Body of pancreas (tissue), 4 donors: ENCODE results near the gene EOLA1. TPM values are rescaled to one million over a fixed set of nuclear protein-coding genes. Genes with fewer than 3 reads are reported as not detected.

Experiments used
- ATAC-seq: fragments of 150-250 bp; one replicate; pipeline ENCODE4 v1.9.1; 2016
- DNase-seq, 4 donors: peaks; one replicate each; pipeline ENCODE4 v3.0.0-alpha.2; 2019
- H3K27ac ChIP-seq, 4 donors: fragments of 200-600 bp; sonication (generic); 1 replicate in 3 of 4; 2 replicates in 1 of 4; pipeline versions ENCODE4 v1.5.1 to v1.6.1; 2016 to 2019; ENCODE audit warnings: mild to moderate bottlenecking in 1 of 4, mixed read lengths in 1 of 4, moderate library complexity in 1 of 4
- H3K27me3 ChIP-seq, 2 donors: fragments of 200-600 bp; sonication (generic); one replicate each; pipeline ENCODE4 v1.6.0; 2016; ENCODE audit warnings: mild to moderate bottlenecking in 1 of 2
- H3K36me3 ChIP-seq, 2 donors: fragments of 200-600 bp; sonication (generic); replicated peaks in 1 of 2; 2 replicates each; pipeline ENCODE4 v1.5.1; 2016; ENCODE audit warnings: low read depth in 2 of 2; ENCODE audit not compliant: insufficient read depth in 1 of 2
- H3K4me1 ChIP-seq: fragments of 200-600 bp; sonication (generic); one replicate; pipeline ENCODE4 v1.6.0; 2016
- H3K4me3 ChIP-seq, 2 donors: fragments of 200-600 bp; sonication (generic); 1 replicate in 1 of 2; 2 replicates in 1 of 2; pipeline ENCODE4 v1.5.1; 2016 to 2019
- H3K9me3 ChIP-seq, 3 donors: fragments of 200-600 bp; sonication (generic); 1 replicate in 2 of 3; 2 replicates in 1 of 3; pipeline ENCODE4 v1.5.1; 2016
- CTCF ChIP-seq, 7 experiments: fragments of 450-650 bp in 4 of 7; fragments of 200-600 bp in 3 of 7; sonication (generic) in 3 of 7; IDR thresholded peaks; one replicate each; pipeline ENCODE4 v1.5.1; 2016 to 2019; ENCODE audit warnings: antibody characterized with exemption in 7 of 7
- POLR2A ChIP-seq, 3 donors: fragments of 450-650 bp; IDR thresholded peaks; one replicate each; pipeline ENCODE4 v1.6.1; 2016; ENCODE audit warnings: antibody characterized with exemption in 3 of 3, mild to moderate bottlenecking in 2 of 3
- WGBS, 2 donors: methylation state at CpG; one replicate each; pipeline ENCODE4 v1.1.5; 2017; 5-methylcytosine and 5-hydroxymethylcytosine counted together
- intact Hi-C: fragments of 100-400 bp; cut with DNase I; formaldehyde crosslinking; loops from one replicate; pipeline ENCODE4 v1.15.1; 2023
- total RNA-seq, 2 donors: library from RNA; depleted of rRNA; stranded (reverse); fragments of >200 nt; gene quantifications; one replicate each; pipeline ENCODE4 v1.1.0, GENCODE V29; 2016

EOLA1 gene
- total RNA-seq, 2 donors from 2014 or later, result 7.8 to 8.2 TPM

GRCh38 chrX:149504226-149504914 is 36.4 kb upstream of the EOLA1 start:
- intact Hi-C loops, result no loop called here
- Histone ChIP-seq H3K4me1 (peaks cover 13% of the 10 kb centered on the region), H3K36me3 (no peaks in the 10 kb centered on the region), H3K27ac (peak overlapping the region in 3 of 4 donors; percentile 73 to 88 (median 77)), H3K4me3 (no peak overlapping the region), H3K9me3 (no peaks in the 10 kb centered on the region), H3K27me3 (no peaks in the 10 kb centered on the region)
- ATAC-seq (no peak), DNase-seq (peak in 3 of 4 donors; percentile 15 to 19 (median 17))
- TF ChIP-seq POLR2A (IDR thresholded peaks at IDR 0.05) (no peak), CTCF (IDR thresholded peaks at IDR 0.05) (no peak)
- WGBS, 2 donors, result 27 to 43% methylated on average over 7 to 8 of the region's 10 CpGs

- WGBS, 2 donors, result 0% methylated on average over 17 to 53 of the region's 54 CpGs
- no peaks in the 10 kb centered on the region for H3K36me3 ChIP-seq
- DNase-seq (peak; percentile 86 to 92 (median 90)), ATAC-seq (peak; percentile 98)
- H3K9me3 ChIP-seq, result no peaks in the 10 kb centered on the region
- no peaks in the 10 kb centered on the region for H3K27me3 ChIP-seq
- H3K27ac ChIP-seq, result peak within 1 kb of the TSS in 3 of 4 donors; percentile 73 to 88 (median 77)
- peak within 1 kb of the TSS in 1 of 2 donors; percentile 56 for H3K4me3 ChIP-seq
- intact Hi-C loops, result no loop called here
- TF ChIP-seq CTCF (IDR thresholded peaks at IDR 0.05) (no peak), POLR2A (IDR thresholded peaks at IDR 0.05) (peak; percentile 91 to 95 (median 95))
- peaks cover 13% of the 10 kb centered on the region for H3K4me1 ChIP-seq
Measured at GRCh38 chrX:149504915-149505651, 35.7 kb upstream of the EOLA1 start, which contains the start of gene IDS. Gene IDS (minus strand): TSS chrX:149505306. CDS start chrX:149505137, 169 bp downstream.

- ATAC-seq (no peak), DNase-seq (no peak)
- TF ChIP-seq POLR2A (IDR thresholded peaks at IDR 0.05) (no peak), CTCF (IDR thresholded peaks at IDR 0.05) (no peak)
- no peaks in the 10 kb centered on the region for H3K27me3 ChIP-seq
- peaks cover 13% of the 10 kb centered on the region for H3K4me1 ChIP-seq
- H3K4me3 ChIP-seq, result no peak overlapping the region
- H3K27ac ChIP-seq, result peak overlapping the region in 2 of 4 donors; percentile 77 to 88
- H3K9me3 ChIP-seq, result no peaks in the 10 kb centered on the region
- WGBS, 2 donors, result 80% methylated on average over 9 of the region's 9 CpGs
- intact Hi-C loops, result no loop called here
- H3K36me3 ChIP-seq, result no peaks in the 10 kb centered on the region
Measured at GRCh38 chrX:149505671-149506070, 35.1 kb upstream of the EOLA1 start.

GRCh38 chrX:149506349-149506748 is 34.5 kb upstream of the EOLA1 start:
- no peak for TF ChIP-seq POLR2A (IDR thresholded peaks at IDR 0.05)
- Histone ChIP-seq H3K9me3 (no peaks in the 10 kb centered on the region), H3K27ac (no peak overlapping the region), H3K4me3 (no peak overlapping the region), H3K36me3 (no peaks in the 10 kb centered on the region), H3K4me1 (peaks cover 13% of the 10 kb centered on the region), H3K27me3 (no peaks in the 10 kb centered on the region)
- ATAC-seq, result no peak
- no peak for DNase-seq
- WGBS, 2 donors, result 91 to 96% methylated on average over 2 of the region's 2 CpGs
- intact Hi-C loops, result no loop called here

- no peaks in the 10 kb centered on the region for H3K9me3 ChIP-seq
- intact Hi-C loops, result no loop called here
- no peak overlapping the region for H3K27ac ChIP-seq
- H3K36me3 ChIP-seq, result no peaks in the 10 kb centered on the region
- TF ChIP-seq POLR2A (IDR thresholded peaks at IDR 0.05) (no peak), CTCF (IDR thresholded peaks at IDR 0.05) (no peak)
- peaks cover 18% of the 10 kb centered on the region for H3K4me1 ChIP-seq
- H3K4me3 ChIP-seq, result no peak overlapping the region
- WGBS, 2 donors, result 30 to 45% methylated on average over 1 of the region's 1 CpG
- no peak for DNase-seq
- H3K27me3 ChIP-seq, result no peaks in the 10 kb centered on the region
- no peak for ATAC-seq
Measured at GRCh38 chrX:149508467-149508866, 32.3 kb upstream of the EOLA1 start.
